HepG2 (cell line): ENCODE results near the gene SULT6B1. TPM values are rescaled to one million over a fixed set of nuclear protein-coding genes. Genes with fewer than 3 reads are reported as not detected.
A peak's percentile ranks its signal among the peaks of the same experiment; 100 is the strongest.

Source experiments
- CHD2 ChIP-seq: IDR thresholded peaks from 2 replicates; pipeline ENCODE4 v1.6.1; 2011; ENCODE audit warnings: low read depth, low read length, improper control_type of control experiment
- HES4 ChIP-seq: sonication (generic); formaldehyde crosslinking; IDR thresholded peaks from 2 replicates; pipeline ENCODE4 v1.9.0; 2021; ENCODE audit warnings: mild to moderate bottlenecking, missing genetic modification reagents, borderline replicate concordance
- LCORL ChIP-seq, 2 experiments: fragments of 450-650 bp in 1 of 2; sonication (generic) in 1 of 2; formaldehyde crosslinking in 1 of 2; IDR thresholded peaks; 2 replicates each; pipeline versions ENCODE4 v1.5.0 to v1.6.1; 2017 to 2020; ENCODE audit warnings: antibody characterized with exemption in 1 of 2, missing genetic modification reagents in 1 of 2
- MZF1 ChIP-seq: sonication (generic); formaldehyde crosslinking; IDR thresholded peaks from 2 replicates; pipeline ENCODE4 v1.8.1; 2023; ENCODE audit warnings: mild to moderate bottlenecking, missing genetic modification reagents, borderline replicate concordance
- NCOR1 ChIP-seq: fragments of 200-600 bp; sonication (generic); IDR thresholded peaks from 2 replicates; pipeline ENCODE4 v1.7.0; 2017; ENCODE audit warnings: antibody characterized with exemption, low read length, borderline replicate concordance
- RBM22 ChIP-seq: fragments of 200-400 bp; formaldehyde crosslinking; optimal IDR thresholded peaks from 2 replicates; pipeline ENCODE3; 2017; ENCODE audit warnings: mild to moderate bottlenecking, low read length, moderate library complexity
- REPIN1 ChIP-seq: sonication (generic); formaldehyde crosslinking; IDR thresholded peaks from 2 replicates; pipeline ENCODE4 v1.8.0; 2022; ENCODE audit warnings: missing genetic modification reagents, low read depth, mild to moderate bottlenecking, borderline replicate concordance
- SMAD9 ChIP-seq: sonication (generic); formaldehyde crosslinking; IDR thresholded peaks from 2 replicates; pipeline ENCODE4 v1.5.1; 2020; ENCODE audit warnings: mild to moderate bottlenecking, missing genetic modification reagents
- SNAI1 ChIP-seq: sonication (generic); formaldehyde crosslinking; IDR thresholded peaks from 2 replicates; pipeline ENCODE4 v1.5.0; 2020; ENCODE audit warnings: mild to moderate bottlenecking, missing genetic modification reagents, borderline replicate concordance
- SUZ12 ChIP-seq: fragments of 150-350 bp; IDR thresholded peaks from 2 replicates; pipeline ENCODE4 v1.6.1; 2014; ENCODE audit warnings: low read depth, low read length
- ZFP1 ChIP-seq: IDR thresholded peaks from 2 replicates; pipeline ENCODE4 v1.6.1; 2016
- ZFP41 ChIP-seq: sonication (generic); formaldehyde crosslinking; IDR thresholded peaks from 2 replicates; pipeline ENCODE4 v1.4.0; 2020; ENCODE audit warnings: mild to moderate bottlenecking, missing genetic modification reagents, borderline replicate concordance
- ZNF12 ChIP-seq: sonication (generic); formaldehyde crosslinking; IDR thresholded peaks from 2 replicates; pipeline ENCODE4 v1.5.0; 2020; ENCODE audit warnings: missing genetic modification reagents
- ZNF761 ChIP-seq: sonication (generic); formaldehyde crosslinking; conservative IDR thresholded peaks from 2 replicates; pipeline ENCODE4 v1.4.0; 2020; ENCODE audit warnings: mild to moderate bottlenecking, missing genetic modification reagents
- ZNF883 ChIP-seq: sonication (generic); formaldehyde crosslinking; IDR thresholded peaks from 2 replicates; pipeline ENCODE4 v1.5.1; 2020; ENCODE audit warnings: mild to moderate bottlenecking, missing genetic modification reagents; ENCODE audit errors: not compliant biosample characterization
- polyA plus RNA-seq, 8 experiments: library from polyadenylated mRNA; depleted of rRNA in 3 of 8; stranded (reverse) in 7 of 8; unstranded in 1 of 8; fragments of >200 nt; fragmentation: Illumina TruSeq in 4 of 8; extraction: Trizol in 4 of 8; gene quantifications; 2 replicates each; pipeline versions ENCODE4 v1.2.1 to v1.2.3, GENCODE V29; 2011 to 2016; ENCODE audit warnings: low read depth in 4 of 8, missing spikeins in 1 of 8, mixed read lengths in 1 of 8; ENCODE audit not compliant: insufficient read depth in 1 of 8
- total RNA-seq, 5 experiments: library from RNA; depleted of rRNA; stranded (reverse); fragments of >200 nt; fragmentation: Illumina TruSeq; extraction: Trizol; gene quantifications; 2 replicates each; pipeline ENCODE4 v1.2.3, GENCODE V29; 2016; ENCODE audit warnings: low read depth in 1 of 5
- TF ChIP-seq, protein P1 (sequence below): fragments of 450-650 bp; IDR thresholded peaks from 2 replicates; pipeline ENCODE4 v1.6.1; 2017
- TF ChIP-seq, protein P2 (sequence below): sonication (generic); formaldehyde crosslinking; IDR thresholded peaks from 2 replicates; pipeline ENCODE4 v1.4.0; 2020; ENCODE audit warnings: missing genetic modification reagents, low read depth, mild to moderate bottlenecking, borderline replicate concordance
- TF ChIP-seq, protein P3 (sequence below): sonication (generic); formaldehyde crosslinking; IDR thresholded peaks from 2 replicates; pipeline ENCODE4 v1.9.0; 2022; ENCODE audit warnings: low read depth, missing genetic modification reagents
- TF ChIP-seq, protein P4 (sequence below): sonication (generic); formaldehyde crosslinking; IDR thresholded peaks from 2 replicates; pipeline ENCODE4 v1.5.0; 2020; ENCODE audit warnings: mild to moderate bottlenecking, missing genetic modification reagents
- TF ChIP-seq, protein P5 (sequence below): sonication (generic); formaldehyde crosslinking; IDR thresholded peaks from 2 replicates; pipeline ENCODE4 v1.5.1; 2020; ENCODE audit warnings: missing genetic modification reagents, mild to moderate bottlenecking, borderline replicate concordance

The SULT6B1 gene
- total and polyA plus RNA-seq, 2 of the 13 experiments (the other 11 are each of a cell fraction or from before 2014, with no cell fraction given) = not detected

DNA sequence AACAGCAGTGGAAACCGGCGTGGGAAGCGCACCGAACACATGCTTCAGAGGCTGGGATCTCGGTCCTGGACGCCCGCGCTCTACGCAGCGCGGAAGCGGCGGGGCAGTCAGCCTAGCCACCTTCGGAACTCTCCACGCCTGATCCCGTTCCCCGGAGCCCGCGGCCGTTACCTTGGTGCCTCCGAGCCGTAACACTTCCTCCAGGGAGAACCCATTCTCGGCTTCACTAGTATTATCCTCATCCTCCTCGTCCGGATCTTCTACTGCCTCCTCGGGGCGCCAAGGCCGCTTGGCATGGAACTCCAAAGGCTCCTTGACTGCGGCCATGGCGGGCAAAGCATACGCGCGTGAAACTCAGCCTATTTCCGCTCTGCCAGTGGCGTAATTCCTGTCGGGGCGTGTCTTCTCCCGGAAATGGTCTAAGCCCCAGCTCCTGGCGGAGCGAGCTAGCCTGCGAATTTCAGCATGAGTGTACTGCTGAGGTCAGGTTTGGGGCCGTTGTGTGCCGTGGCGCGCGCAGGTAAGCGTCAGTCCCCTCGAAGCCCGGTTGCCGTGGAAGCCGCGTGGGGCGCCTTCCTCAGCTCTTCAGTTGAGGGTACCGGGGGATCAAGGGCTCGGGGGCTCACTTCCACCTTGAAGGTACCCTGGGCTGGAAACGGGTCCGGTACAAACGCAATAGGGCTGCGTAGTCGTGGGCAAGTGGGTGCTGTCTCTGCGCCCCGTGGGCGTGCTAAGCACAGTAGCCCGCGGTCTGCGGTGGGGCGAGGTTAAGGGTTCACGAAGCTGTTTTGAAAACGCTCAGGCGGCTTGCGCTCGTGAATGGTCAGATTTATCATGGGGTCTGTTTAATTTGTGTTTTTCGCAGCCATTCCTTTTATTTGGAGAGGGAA lies 43.0 kb upstream of the SULT6B1 start, which contains the start of the genes CEBPZ and NDUFAF7 (continued):
- TF ChIP-seq ZFP41 = peak; percentile 74; the same call in 1 of the 2 replicates
- no peak for TF ChIP-seq SMAD9 (CRISPR knock-in tag)
- TF ChIP-seq, protein P1, sequence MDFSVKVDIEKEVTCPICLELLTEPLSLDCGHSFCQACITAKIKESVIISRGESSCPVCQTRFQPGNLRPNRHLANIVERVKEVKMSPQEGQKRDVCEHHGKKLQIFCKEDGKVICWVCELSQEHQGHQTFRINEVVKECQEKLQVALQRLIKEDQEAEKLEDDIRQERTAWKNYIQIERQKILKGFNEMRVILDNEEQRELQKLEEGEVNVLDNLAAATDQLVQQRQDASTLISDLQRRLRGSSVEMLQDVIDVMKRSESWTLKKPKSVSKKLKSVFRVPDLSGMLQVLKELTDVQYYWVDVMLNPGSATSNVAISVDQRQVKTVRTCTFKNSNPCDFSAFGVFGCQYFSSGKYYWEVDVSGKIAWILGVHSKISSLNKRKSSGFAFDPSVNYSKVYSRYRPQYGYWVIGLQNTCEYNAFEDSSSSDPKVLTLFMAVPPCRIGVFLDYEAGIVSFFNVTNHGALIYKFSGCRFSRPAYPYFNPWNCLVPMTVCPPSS = no peak
- TF ChIP-seq SUZ12 = no peak
- TF ChIP-seq SNAI1 (CRISPR knock-in tag) = peak; percentile 95
- TF ChIP-seq ZNF761 (CRISPR knock-in tag) = no peak; the same call in 1 of the 2 replicates
- TF ChIP-seq HES4 (CRISPR knock-in tag) = no peak; the same call in 1 of the 2 replicates
- TF ChIP-seq ZNF12 (CRISPR knock-in tag) = 0 out of 2 replicates have a peak, but pooled peaks have one; percentile 17
- TF ChIP-seq ZNF883 (CRISPR knock-in tag) = peak; percentile 91
- no peak for TF ChIP-seq NCOR1
- no peak for TF ChIP-seq CHD2
- TF ChIP-seq MZF1 (CRISPR knock-in tag) = peak; percentile 29; the same call in 1 of the 2 replicates
- TF ChIP-seq RBM22 = peak; percentile 71
- TF ChIP-seq, protein P2, sequence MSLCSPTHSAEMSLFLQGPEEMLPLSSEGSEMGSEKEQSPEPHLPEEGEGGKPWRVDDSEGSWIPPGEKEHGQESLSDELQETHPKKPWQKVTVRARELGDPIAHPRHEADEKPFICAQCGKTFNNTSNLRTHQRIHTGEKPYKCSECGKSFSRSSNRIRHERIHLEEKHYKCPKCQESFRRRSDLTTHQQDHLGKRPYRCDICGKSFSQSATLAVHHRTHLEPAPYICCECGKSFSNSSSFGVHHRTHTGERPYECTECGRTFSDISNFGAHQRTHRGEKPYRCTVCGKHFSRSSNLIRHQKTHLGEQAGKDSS (CRISPR knock-in tag) = no peak; the same call in 1 of the 2 replicates
- TF ChIP-seq LCORL (IDR thresholded peaks at IDR 0.05) = no peak
- peak; percentile 49 for TF ChIP-seq LCORL (CRISPR knock-in tag; IDR thresholded peaks at IDR 0.05)
- TF ChIP-seq, protein P3, sequence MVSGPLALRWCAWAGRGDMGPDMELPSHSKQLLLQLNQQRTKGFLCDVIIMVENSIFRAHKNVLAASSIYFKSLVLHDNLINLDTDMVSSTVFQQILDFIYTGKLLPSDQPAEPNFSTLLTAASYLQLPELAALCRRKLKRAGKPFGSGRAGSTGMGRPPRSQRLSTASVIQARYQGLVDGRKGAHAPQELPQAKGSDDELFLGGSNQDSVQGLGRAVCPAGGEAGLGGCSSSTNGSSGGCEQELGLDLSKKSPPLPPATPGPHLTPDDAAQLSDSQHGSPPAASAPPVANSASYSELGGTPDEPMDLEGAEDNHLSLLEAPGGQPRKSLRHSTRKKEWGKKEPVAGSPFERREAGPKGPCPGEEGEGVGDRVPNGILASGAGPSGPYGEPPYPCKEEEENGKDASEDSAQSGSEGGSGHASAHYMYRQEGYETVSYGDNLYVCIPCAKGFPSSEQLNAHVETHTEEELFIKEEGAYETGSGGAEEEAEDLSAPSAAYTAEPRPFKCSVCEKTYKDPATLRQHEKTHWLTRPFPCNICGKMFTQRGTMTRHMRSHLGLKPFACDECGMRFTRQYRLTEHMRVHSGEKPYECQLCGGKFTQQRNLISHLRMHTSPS (CRISPR knock-in tag) = no peak
- TF ChIP-seq, protein P4, sequence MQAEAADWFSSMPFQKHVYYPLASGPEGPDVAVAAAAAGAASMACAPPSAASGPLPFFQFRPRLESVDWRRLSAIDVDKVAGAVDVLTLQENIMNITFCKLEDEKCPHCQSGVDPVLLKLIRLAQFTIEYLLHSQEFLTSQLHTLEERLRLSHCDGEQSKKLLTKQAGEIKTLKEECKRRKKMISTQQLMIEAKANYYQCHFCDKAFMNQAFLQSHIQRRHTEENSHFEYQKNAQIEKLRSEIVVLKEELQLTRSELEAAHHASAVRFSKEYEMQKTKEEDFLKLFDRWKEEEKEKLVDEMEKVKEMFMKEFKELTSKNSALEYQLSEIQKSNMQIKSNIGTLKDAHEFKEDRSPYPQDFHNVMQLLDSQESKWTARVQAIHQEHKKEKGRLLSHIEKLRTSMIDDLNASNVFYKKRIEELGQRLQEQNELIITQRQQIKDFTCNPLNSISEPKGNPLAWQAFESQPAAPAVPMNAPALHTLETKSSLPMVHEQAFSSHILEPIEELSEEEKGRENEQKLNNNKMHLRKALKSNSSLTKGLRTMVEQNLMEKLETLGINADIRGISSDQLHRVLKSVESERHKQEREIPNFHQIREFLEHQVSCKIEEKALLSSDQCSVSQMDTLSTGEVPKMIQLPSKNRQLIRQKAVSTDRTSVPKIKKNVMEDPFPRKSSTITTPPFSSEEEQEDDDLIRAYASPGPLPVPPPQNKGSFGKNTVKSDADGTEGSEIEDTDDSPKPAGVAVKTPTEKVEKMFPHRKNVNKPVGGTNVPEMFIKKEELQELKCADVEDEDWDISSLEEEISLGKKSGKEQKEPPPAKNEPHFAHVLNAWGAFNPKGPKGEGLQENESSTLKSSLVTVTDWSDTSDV (CRISPR knock-in tag) = peak; percentile 96
- peak; percentile 98 for TF ChIP-seq REPIN1
- TF ChIP-seq ZFP1 = no peak
- TF ChIP-seq, protein P5, sequence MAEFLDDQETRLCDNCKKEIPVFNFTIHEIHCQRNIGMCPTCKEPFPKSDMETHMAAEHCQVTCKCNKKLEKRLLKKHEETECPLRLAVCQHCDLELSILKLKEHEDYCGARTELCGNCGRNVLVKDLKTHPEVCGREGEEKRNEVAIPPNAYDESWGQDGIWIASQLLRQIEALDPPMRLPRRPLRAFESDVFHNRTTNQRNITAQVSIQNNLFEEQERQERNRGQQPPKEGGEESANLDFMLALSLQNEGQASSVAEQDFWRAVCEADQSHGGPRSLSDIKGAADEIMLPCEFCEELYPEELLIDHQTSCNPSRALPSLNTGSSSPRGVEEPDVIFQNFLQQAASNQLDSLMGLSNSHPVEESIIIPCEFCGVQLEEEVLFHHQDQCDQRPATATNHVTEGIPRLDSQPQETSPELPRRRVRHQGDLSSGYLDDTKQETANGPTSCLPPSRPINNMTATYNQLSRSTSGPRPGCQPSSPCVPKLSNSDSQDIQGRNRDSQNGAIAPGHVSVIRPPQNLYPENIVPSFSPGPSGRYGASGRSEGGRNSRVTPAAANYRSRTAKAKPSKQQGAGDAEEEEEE = peak; percentile 68; the same call in 1 of the 2 replicates
